Activated CD8-positive, alpha-beta memory T cell treated with anti-CD3 and anti-CD28 coated beads, Interleukin-2, amount 50 U/mL, for 24 hours (primary cell): ENCODE measurements around the gene CNOT6L.

Experiments used
- DNase-seq: peaks from one replicate; pipeline ENCODE4 v3.0.0-alpha.2; 2020; ENCODE audit errors: extremely low read depth

Gene CNOT6L

DNA sequence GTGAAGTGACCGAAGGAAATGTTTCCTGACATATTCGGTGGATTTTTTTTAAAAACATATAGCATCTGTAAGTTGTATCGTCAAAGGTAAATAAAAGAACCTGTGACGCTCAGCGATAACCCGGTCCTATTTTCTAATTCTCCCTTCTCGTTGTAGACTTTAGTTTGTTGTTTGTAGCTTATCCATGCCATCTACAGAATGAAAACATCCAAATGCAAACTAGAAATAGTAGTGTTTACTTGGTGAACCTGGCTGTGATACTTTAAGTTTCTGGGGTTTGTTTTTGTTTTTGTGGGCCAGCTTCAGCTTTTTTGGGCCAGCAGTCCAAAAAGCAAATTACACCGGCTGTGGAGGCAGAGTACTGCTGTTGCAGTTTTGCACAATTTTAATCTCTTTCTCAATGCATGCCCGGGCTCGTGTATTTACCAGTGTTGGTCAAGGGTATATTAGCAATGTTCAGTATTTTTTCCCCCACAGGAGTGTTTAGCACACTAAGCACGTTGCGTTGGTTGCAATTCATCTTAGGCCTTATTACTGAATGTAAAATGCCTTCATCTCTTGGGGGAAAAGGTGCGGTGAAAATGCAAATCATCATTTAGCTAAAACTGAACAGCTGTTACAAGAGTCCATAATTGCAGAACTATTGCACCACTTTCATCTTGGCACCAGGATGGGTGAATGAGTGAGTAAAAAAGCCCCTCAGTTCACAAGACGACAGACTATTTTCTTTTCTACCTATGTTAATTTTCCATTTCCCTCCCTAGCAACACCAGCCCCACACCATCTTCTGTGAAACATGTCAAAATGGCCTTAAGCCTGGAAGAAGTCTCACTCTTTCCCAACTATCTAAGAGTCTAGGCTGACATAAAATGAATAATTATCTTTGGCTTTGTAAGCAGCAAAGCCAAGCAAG lies 1.7 kb upstream of the CNOT6L start:
- DNase-seq = no peak

GRCh38 chr4:77819843-77820648 lies 878 bp upstream of the CNOT6L start:
- peak; percentile 84 for DNase-seq

GRCh38 chr4:77819404-77819842 lies 255 bp upstream of the CNOT6L start:
- DNase-seq = no peak

GRCh38 chr4:77818073-77818601 lies 1.0 kb downstream of the CNOT6L start:
- no peak for DNase-seq

- DNase-seq = no peak
Measured at GRCh38 chr4:77817304-77818072, 1.7 kb downstream of the CNOT6L start.

- no peak for DNase-seq
Measured at GRCh38 chr4:77816546-77816945, 2.6 kb downstream of the CNOT6L start.

DNA sequence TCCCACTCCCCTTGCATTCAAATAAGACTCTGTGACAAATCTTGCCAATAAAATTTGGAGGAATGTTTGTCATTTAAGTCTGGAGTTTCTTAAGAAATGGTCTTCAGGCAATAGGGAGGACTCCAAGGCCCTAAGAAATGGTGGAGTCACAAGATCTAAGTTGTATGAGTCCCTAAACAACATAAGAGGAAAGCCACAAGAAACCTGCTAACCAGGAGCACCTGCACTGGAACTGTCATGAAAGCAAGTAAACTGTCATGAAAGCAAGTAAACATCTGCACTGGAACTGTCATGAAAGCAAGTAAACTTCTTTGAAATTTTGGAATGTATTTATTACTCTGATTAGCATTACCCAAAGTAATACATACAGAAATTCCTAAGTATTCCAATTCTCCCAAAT lies 3.5 kb downstream of the CNOT6L start:
- DNase-seq = no peak

DNA sequence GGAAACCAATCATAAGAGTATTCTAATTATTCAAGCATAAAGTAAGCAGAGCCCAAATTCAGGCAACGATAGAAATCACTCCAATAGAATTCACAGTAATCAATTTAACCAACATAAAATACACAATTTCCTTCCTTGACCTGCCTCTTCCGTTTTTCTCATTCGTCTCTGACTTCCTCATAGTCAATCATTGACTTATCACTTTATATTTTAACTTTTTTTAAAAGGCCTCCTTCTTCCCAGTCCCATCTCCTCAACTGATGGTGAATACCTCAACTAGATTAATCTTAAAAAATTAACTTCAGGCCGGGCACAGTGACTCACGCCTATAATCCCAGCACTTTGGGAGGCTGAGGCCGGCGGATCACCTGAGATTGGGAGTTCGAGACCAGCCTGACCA lies 13.3 kb downstream of the CNOT6L start:
- DNase-seq = no peak

- no peak for DNase-seq
Measured at GRCh38 chr4:77804471-77804870, 14.7 kb downstream of the CNOT6L start.

DNA sequence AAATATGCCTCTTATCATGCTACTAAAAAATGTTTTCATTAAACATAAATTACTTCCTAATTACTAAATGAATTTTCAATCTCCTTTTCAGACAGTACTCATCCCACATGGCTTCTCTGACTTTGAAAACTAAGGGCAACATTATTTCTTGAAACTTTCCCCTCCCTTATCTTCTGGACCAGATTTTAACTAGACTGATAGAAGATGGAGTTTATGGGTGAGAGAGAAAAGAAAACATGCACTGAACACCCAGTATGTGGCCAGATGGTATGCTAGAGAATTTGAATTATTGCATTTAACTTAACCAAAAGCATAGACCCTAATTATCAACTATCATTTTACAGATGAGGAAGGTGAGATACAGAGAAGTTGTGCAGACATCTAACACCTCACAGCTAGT lies 16.8 kb downstream of the CNOT6L start:
- DNase-seq = no peak

- DNase-seq = no peak
Measured at GRCh38 chr4:77801260-77801608, 17.9 kb downstream of the CNOT6L start.

DNA sequence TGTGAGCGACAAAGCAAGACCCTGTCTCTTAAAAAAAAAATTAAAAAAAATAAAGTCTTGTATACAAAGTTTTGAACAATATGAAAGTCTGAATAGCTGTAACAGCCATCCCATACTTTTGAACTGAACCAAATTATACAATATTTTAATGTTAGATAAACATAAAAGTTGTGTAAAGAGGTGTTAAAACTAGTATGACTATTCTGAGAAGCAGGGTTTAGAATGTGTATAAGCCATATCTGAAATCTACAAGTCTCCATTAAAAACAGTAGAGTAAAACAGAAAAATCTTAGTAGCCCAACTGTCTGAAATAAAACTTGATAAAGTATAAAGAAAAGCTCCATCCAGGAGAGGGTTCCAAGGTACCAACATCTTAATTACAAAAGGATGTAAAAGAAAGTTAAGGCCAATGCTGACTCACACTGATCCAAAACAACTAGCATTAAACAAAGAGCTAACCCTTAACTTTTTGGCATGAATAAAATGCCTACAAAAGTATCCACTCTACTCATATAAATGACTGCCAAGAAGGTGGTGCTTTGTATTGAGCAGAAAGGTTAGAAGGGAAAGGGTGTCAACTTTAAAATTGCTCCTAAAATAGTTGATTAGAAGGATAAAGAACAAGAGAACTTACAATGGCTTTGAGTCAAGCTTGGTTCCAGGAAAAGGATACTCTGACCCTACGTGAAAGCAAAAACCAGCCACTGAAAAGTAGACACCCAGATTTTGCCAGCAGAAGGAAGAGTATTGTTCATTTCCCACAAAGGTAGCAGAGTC lies 18.5 kb downstream of the CNOT6L start:
- no peak for DNase-seq

DNA sequence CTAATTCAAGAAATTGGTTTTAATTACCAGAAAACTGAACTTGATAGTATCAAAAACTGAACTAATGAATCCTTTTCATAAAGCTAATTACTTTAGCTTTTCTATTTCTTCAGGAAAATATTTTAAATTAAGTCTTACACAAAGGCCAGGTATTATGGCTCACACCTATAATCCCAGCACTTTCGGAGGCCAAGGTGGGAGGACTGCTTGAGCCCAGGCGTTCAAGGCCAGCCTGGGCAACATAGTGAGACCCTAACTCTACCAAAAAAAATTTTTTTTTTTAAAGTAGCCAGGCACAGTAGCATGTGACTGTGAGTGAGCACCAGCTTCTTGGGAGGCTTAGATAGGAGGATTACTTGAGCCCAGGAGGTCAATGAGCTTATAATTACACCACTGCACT lies 19.1 kb downstream of the CNOT6L start:
- DNase-seq = no peak

DNA sequence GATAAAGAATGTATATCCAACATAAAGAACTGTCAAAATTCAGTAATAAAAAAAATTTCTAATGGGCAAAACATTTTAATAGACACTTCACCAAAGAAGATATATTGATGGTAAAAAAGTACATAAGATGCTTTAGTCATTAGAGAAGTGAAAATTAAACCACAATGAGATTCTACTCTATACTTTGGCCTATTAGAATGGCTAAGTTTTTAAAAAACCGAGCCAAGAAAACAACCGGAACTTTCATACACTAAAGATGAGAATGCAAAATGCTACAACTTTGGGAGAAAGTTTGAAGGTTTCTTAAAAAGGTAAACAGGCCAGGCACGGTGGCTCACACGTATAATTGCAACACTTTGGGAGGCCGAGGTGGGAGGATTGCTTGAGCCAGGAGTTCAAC lies 20.8 kb downstream of the CNOT6L start:
- DNase-seq = no peak

GRCh38 chr4:77797239-77797638 lies 21.9 kb downstream of the CNOT6L start:
- DNase-seq = no peak

- no peak for DNase-seq
Measured at GRCh38 chr4:77795326-77795725, 23.8 kb downstream of the CNOT6L start.

DNA sequence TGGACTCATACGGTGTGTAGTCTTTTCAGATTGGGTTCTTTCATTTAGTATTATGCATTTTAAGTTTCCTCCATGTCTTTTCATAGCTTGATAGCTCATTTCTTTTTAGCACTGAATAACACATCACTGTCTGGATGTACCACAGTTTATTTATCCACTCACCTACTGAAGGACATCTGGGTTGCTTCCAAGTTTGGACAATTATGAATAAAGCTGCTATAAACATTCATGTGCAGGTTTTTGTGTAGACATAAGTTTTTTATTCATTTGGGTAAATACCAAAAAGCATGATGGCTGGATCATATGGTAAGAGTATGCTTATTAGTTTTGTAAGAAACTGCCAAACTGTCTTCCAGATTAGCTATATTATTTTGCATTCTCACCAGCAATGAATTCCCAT lies 29.0 kb downstream of the CNOT6L start:
- DNase-seq = no peak

GRCh38 chr4:77788990-77789389 lies 30.2 kb downstream of the CNOT6L start:
- no peak for DNase-seq

DNA sequence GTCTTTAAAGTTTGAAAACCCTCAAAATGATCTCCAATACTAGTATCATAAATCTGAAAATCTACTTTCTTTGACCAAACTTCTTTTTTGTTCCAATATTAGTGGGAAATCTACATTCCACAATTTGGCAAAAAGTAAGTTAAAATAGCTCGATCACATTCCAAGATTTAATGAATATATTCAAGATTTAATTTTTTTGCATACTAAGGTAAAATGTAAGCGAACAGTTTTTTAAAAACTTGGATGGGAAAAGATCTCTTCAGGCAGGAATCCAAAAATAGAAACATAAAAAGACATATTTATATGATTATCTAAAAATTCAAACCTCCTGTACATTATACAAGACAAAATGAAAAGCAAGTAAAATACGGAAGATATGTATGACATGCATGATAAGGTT lies 31.2 kb downstream of the CNOT6L start:
- DNase-seq = no peak

DNA sequence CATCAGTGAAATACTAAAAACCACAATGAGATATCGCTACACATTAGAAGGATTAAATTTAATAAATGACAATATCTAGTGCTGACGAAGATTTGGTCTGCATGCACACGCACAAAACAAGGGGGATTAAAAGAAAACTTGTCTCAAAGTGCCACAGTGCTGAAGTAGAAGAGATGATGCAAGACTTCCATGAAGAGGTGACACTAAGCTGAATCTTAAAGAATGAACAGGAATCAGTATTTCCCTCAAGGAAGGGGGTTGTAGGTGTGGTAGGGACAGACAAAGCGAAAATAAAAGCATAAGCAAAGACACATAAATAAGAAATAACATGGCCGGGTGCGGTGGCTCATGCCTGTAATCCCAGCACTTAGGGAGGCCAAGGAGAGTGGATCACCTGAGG lies 33.5 kb downstream of the CNOT6L start:
- no peak for DNase-seq

DNA sequence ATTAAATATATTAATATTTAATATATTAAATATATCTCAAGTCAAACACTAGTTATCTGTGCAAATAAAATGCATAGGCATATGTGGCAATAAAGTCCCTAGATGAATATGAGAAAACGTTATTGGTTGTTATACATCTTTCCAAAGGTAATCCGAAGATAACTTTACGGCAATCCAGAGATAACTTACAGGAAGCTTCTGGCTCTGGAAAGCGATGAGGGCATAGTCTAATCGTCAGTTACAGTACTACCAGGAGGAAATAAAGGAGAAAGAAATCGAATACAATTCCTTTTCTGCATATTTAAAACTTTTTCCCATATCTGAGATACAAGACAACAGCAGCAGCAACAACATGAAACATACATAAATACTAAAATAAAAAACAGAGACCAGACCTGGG lies 35.3 kb downstream of the CNOT6L start:
- DNase-seq = no peak
